Measurements from ENCODE around the gene WWC2.

- TF ChIP-seq CTCF (IDR thresholded peaks at IDR 0.05; ENCODE audit: low read depth, low read length): no peak
- no peak for TF ChIP-seq MAX (IDR thresholded peaks at IDR 0.05; ENCODE audit: low read depth, low read length)
- no peak for TF ChIP-seq POLR2A (IDR thresholded peaks at IDR 0.05; ENCODE audit: extremely low read depth, insufficient read length)
- no peak for TF ChIP-seq MYC (IDR thresholded peaks at IDR 0.05; ENCODE audit: low read depth, low read length)
These were observed 17.0 kb upstream of the WWC2 start for GRCh38 chr4:183082053-183082452.

Data from NB4 (cell line).